Stomach (tissue), 4 donors: ENCODE measurements around the gene TK2.

ENCODE experiments used
- POLR2A ChIP-seq, 4 donors: fragments of 450-650 bp; IDR thresholded peaks; one replicate each; pipeline ENCODE4 v1.6.1; 2016; ENCODE audit warnings: antibody characterized with exemption in 4 of 4, control low read depth in 2 of 4, mild to moderate bottlenecking in 1 of 4, moderate library complexity in 1 of 4
- TF ChIP-seq, protein P1 (sequence below), 7 experiments: fragments of 450-650 bp in 4 of 7; fragments of 200-600 bp in 3 of 7; sonication (generic) in 3 of 7; IDR thresholded peaks; one replicate each; pipeline ENCODE4 v1.5.1; 2016 to 2019; ENCODE audit warnings: antibody characterized with exemption in 7 of 7, control low read depth in 2 of 7, mild to moderate bottlenecking in 1 of 7

DNA sequence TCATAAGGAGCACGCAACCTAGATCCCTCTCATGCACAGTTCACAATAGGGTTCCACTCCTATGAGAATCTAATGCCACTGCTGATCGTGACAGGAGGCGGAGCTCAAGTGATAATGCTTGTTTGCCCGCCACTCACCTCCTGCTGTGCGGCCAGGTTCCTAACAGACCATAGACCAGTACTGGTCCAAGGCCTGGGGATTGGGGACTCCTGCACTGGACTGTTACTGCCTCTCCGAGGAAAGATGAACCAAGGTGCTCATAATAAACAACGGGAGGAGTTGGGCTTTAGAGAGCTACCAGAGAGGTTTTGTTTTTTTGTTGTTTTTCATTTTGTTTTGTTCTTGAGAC lies 58.2 kb downstream of the TK2 start:
- TF ChIP-seq POLR2A (IDR thresholded peaks at IDR 0.05), result no peak
- TF ChIP-seq, protein P1, sequence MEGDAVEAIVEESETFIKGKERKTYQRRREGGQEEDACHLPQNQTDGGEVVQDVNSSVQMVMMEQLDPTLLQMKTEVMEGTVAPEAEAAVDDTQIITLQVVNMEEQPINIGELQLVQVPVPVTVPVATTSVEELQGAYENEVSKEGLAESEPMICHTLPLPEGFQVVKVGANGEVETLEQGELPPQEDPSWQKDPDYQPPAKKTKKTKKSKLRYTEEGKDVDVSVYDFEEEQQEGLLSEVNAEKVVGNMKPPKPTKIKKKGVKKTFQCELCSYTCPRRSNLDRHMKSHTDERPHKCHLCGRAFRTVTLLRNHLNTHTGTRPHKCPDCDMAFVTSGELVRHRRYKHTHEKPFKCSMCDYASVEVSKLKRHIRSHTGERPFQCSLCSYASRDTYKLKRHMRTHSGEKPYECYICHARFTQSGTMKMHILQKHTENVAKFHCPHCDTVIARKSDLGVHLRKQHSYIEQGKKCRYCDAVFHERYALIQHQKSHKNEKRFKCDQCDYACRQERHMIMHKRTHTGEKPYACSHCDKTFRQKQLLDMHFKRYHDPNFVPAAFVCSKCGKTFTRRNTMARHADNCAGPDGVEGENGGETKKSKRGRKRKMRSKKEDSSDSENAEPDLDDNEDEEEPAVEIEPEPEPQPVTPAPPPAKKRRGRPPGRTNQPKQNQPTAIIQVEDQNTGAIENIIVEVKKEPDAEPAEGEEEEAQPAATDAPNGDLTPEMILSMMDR (IDR thresholded peaks at IDR 0.05), result no peak
